ENCODE data around the gene MRTFA. TPM values are rescaled to one million over a fixed set of nuclear protein-coding genes. Genes with fewer than 3 reads are reported as not detected.

The MRTFA gene
- total RNA-seq, 1 experiment from 2014 or later = 52.7 TPM

- H3K4me3 Mint-ChIP-seq (ENCODE audit: unreplicated experiment) = no peak overlapping the region
- no peak overlapping the region for H3K27ac Mint-ChIP-seq (ENCODE audit: low read depth, unreplicated experiment)
- no TSS peak for BruUV-seq (replicated peaks)
- H3K9me3 Mint-ChIP-seq (ENCODE audit: unreplicated experiment) = no peaks in the 10 kb centered on the region
- TF ChIP-seq CTCF (IDR thresholded peaks at IDR 0.05; ENCODE audit: unreplicated experiment) = no peak
- DNase-seq (ENCODE audit: unreplicated experiment) = no peak
- intact Hi-C loops (cut with micrococcal nuclease) = no loop called here
- H3K4me1 Mint-ChIP-seq (ENCODE audit: insufficient read depth, unreplicated experiment) = peaks cover 22% of the 10 kb centered on the region
- no peaks in the 10 kb centered on the region for H3K36me3 Mint-ChIP-seq (ENCODE audit: insufficient read depth, unreplicated experiment)
- POLR2A ChIA-PET = no interaction called here
- H3K27me3 Mint-ChIP-seq (ENCODE audit: insufficient read depth, unreplicated experiment) = no peaks in the 10 kb centered on the region
- CTCF ChIA-PET = no interaction called here
These were observed 36.5 kb upstream of the MRTFA start for GRCh38 chr22:40673017-40673416.

DNA sequence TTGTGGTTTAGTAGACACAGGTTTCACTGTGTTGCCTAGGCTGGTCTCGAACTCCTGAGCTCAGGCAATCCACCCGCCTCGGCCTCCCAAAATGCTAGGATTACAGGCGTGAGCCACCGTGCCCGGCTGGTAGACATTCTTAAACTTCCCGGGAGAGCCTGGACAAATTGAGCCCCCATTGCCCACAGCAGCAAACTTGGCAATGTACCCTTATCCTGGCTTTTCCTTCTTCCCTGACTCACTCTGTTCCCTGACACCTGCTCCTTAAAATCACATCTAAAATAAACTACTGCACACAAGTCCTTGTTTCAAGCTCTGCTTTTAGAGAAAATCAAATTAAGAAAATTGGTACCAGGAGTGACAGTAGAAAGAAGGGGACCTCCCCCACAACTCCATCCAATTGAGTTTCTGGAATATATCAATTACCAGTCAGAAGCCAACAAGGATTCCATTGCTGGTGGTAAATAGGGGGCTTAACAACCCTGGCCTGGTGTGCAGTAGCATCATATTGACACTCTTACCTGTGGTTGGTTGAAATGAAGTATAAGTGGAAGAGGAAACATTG is 35.4 kb upstream of the MRTFA start:
- Mint-ChIP-seq H3K27ac (ENCODE audit: low read depth, unreplicated experiment) (no peak overlapping the region), H3K4me3 (ENCODE audit: unreplicated experiment) (no peak overlapping the region), H3K4me1 (ENCODE audit: insufficient read depth, unreplicated experiment) (peaks cover 24% of the 10 kb centered on the region), H3K36me3 (ENCODE audit: insufficient read depth, unreplicated experiment) (no peaks in the 10 kb centered on the region), H3K9me3 (ENCODE audit: unreplicated experiment) (no peaks in the 10 kb centered on the region), H3K27me3 (ENCODE audit: insufficient read depth, unreplicated experiment) (no peaks in the 10 kb centered on the region)
- no peak for DNase-seq (ENCODE audit: unreplicated experiment)
- BruUV-seq (replicated peaks) = no TSS peak
- TF ChIP-seq CTCF (IDR thresholded peaks at IDR 0.05; ENCODE audit: unreplicated experiment) = no peak
- intact Hi-C loops (cut with micrococcal nuclease) = no loop called here
- CTCF ChIA-PET = interaction anchor here (0.7 to 1.1 kb wide), 3 partner anchors 11 to 268 kb away, joined by 3 to 4 read pairs (median 3); no protein-coding TSS in a partner anchor
- POLR2A ChIA-PET = no interaction called here

DNA sequence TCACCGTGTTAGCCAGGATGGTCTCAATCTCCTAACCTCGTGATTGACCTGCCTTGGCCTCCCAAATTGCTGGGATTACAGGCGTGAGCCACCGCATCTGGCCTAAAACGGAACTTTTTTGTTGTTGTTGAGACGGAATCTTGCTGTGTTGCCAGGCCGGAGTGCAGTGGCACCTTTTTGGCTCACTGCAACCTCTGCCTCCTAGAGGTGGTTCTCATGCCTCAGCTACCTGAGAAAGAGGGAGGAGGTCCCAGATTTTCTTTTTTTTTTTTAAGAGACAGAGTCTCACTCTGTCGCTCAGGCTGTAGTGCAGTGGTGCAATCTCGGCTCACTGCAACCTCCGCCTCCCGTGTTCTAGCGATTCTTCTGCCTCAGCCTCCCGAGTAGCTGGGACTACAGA is 34.9 kb upstream of the MRTFA start:
- no peak for TF ChIP-seq CTCF (IDR thresholded peaks at IDR 0.05; ENCODE audit: unreplicated experiment)
- POLR2A ChIA-PET = no interaction called here
- no peak overlapping the region for H3K4me3 Mint-ChIP-seq (ENCODE audit: unreplicated experiment)
- BruUV-seq (replicated peaks) = no TSS peak
- H3K27me3 Mint-ChIP-seq (ENCODE audit: insufficient read depth, unreplicated experiment) = no peaks in the 10 kb centered on the region
- no peaks in the 10 kb centered on the region for H3K9me3 Mint-ChIP-seq (ENCODE audit: unreplicated experiment)
- CTCF ChIA-PET = interaction anchor here (0.7 to 1.7 kb wide), 3 partner anchors 12 to 88 kb away, joined by 3 to 4 read pairs (median 3); no protein-coding TSS in a partner anchor
- H3K36me3 Mint-ChIP-seq (ENCODE audit: insufficient read depth, unreplicated experiment) = no peaks in the 10 kb centered on the region
- no peak overlapping the region for H3K27ac Mint-ChIP-seq (ENCODE audit: low read depth, unreplicated experiment)
- no peak for DNase-seq (ENCODE audit: unreplicated experiment)
- intact Hi-C loops (cut with micrococcal nuclease) = no loop called here
- peaks cover 20% of the 10 kb centered on the region for H3K4me1 Mint-ChIP-seq (ENCODE audit: insufficient read depth, unreplicated experiment)

GRCh38 chr22:40670058-40670457 is 33.5 kb upstream of the MRTFA start:
- H3K4me1 Mint-ChIP-seq (ENCODE audit: insufficient read depth, unreplicated experiment) = peaks cover 20% of the 10 kb centered on the region
- CTCF ChIA-PET = interaction anchor here (0.9 to 1.8 kb wide), 5 partner anchors 13 to 91 kb away, joined by 3 to 9 read pairs (median 4); no protein-coding TSS in a partner anchor
- H3K36me3 Mint-ChIP-seq (ENCODE audit: insufficient read depth, unreplicated experiment) = no peaks in the 10 kb centered on the region

More at GRCh38 chr22:40670058-40670457, 33.5 kb upstream of the MRTFA start:
- no peak for TF ChIP-seq CTCF (IDR thresholded peaks at IDR 0.05; ENCODE audit: unreplicated experiment)
- Mint-ChIP-seq H3K9me3 (ENCODE audit: unreplicated experiment) (no peaks in the 10 kb centered on the region), H3K27me3 (ENCODE audit: insufficient read depth, unreplicated experiment) (no peaks in the 10 kb centered on the region), H3K27ac (ENCODE audit: low read depth, unreplicated experiment) (no peak overlapping the region), H3K4me3 (ENCODE audit: unreplicated experiment) (no peak overlapping the region)
- no peak for DNase-seq (ENCODE audit: unreplicated experiment)
- BruUV-seq (replicated peaks) = no TSS peak
- POLR2A ChIA-PET = interaction anchor here (0.6 to 1.6 kb wide), 8 partner anchors 13 to 139 kb away, joined by 3 to 11 read pairs (median 3); no protein-coding TSS in a partner anchor
- intact Hi-C loops (cut with micrococcal nuclease) = no loop called here
